ENCODE measurements around the gene NEDD4.
"Not testable (repeated sequence)": the region's sequence is repeated elsewhere in the genome, so short reads cannot be mapped to it uniquely, and the experiment has no call there.

Gene NEDD4

DNA sequence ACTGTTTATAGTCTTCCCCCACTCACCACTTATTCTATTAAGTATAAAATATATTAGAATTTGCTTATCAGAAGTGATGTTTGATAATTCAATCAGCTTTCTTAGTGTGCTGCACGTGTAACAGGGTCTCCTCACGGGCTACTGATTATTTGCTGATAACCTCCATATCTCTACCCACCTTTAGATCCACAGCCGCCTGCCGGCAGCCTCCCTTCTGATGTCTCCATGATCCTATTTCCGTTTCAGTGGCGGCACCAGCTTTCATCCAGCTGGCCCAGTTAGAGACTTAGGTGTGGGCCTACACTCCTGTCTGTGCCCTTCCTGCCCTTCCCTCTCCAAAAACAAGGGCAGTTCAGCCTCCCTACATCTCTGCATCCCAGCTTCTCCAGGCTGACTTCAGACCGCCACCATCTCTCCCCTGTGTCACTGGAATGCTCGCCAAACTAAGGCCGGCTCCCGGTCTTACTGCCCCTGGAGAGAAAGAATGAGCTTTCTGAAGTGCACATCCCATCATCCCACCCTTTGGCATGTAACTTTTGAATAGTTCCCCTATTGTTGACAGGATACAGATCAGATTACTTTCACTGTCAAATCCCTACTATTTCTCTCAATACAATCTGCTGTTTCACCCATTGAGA, 173.9 kb downstream of the NEDD4 start:
- H3K36me3 Mint-ChIP-seq, result no peaks in the 10 kb centered on the region
- H3K4me1 Mint-ChIP-seq, result no peaks in the 10 kb centered on the region
- H3K4me3 Mint-ChIP-seq, result no peak overlapping the region
- H3K27ac Mint-ChIP-seq, result no peak overlapping the region
- peaks cover 3% of the 10 kb centered on the region for H3K27me3 Mint-ChIP-seq
- H3K9me3 Mint-ChIP-seq, result no peaks in the 10 kb centered on the region

DNA sequence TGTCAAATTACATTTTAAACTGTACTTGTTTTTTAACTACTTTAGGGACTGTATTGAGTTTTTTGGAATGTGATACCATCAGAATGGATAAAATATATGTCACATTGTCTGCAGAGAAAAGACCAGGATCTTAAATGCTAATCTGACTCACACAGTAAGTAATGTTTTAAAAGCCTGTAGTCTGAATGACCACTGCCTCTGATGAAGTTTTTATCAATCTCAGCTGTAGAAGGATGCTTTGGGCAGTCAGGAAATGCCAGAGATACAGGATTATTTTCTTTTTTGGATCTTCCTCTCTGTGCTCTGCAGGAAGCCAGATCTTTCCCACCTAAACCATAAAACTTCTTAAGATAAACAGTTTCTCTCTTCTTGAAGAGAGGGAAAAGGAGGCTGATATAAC, 177.4 kb downstream of the NEDD4 start:
- H3K27ac Mint-ChIP-seq, result peak overlapping the region; percentile 2
- H3K36me3 Mint-ChIP-seq, result no peaks in the 10 kb centered on the region
- H3K27me3 Mint-ChIP-seq, result no peaks in the 10 kb centered on the region
- no peaks in the 10 kb centered on the region for H3K9me3 Mint-ChIP-seq
- no peak overlapping the region for H3K4me3 Mint-ChIP-seq
- H3K4me1 Mint-ChIP-seq, result no peaks in the 10 kb centered on the region

DNA sequence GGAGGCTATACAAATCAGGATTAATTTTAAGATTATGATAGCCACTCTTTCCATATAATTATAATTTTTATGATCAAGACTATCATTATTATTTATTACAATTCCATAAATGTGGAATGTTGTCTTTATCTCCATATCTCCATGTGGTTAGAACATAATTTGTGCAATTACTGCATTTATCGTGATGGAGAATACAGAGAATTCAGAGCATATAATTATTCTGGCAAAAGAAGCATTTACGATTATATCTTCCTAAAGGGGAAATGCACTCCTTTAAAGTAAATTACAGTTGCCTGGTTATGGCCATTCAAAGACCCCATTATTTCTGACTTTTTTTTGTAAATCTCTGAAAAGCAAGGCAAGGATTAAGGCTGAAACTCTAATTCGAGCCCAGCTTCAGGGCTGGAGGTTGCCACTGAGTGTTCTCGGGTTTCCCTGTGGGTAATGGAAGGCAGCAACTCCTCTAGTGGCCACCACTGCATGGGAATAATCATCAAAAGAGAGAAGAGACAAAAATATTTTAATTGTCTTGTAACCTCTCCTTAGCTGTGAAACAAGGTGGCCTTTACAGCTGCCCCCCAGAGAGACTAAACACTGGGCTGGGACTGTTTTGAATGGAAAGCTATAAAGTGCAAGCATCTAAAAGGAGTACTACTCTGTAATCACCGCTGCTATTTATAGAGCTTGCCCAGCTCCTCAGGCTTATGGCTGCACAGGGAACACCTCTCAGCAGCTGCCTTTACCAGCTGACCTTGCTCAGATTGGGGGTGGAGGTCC, 190.6 kb downstream of the NEDD4 start:
- Mint-ChIP-seq H3K27ac (no peak overlapping the region), H3K4me1 (no peaks in the 10 kb centered on the region), H3K4me3 (no peak overlapping the region), H3K9me3 (no peaks in the 10 kb centered on the region), H3K36me3 (no peaks in the 10 kb centered on the region), H3K27me3 (peaks cover 16% of the 10 kb centered on the region)

DNA sequence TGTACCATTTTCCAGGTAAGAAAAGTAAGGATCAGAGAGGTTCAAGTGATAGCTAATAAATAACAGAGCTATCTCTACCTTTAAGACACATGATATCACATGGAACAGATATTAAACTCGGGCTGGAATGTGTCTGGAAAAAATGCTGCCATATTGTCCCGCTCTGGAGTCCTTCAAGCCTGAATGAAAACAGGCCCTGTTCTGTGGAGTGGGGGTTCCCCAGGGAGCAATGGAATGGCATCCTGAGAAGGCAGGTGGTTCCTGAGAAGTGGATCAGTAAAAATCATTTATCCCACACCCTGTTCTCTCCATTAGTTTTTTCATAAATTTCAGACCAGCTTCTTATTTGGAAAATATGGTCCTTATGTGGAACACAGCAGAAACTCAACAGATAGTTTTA, 193.2 kb downstream of the NEDD4 start:
- Mint-ChIP-seq H3K27me3 (peaks cover 19% of the 10 kb centered on the region), H3K4me1 (no peaks in the 10 kb centered on the region), H3K27ac (no peak overlapping the region), H3K36me3 (no peaks in the 10 kb centered on the region), H3K9me3 (no peaks in the 10 kb centered on the region), H3K4me3 (no peak overlapping the region)

DNA sequence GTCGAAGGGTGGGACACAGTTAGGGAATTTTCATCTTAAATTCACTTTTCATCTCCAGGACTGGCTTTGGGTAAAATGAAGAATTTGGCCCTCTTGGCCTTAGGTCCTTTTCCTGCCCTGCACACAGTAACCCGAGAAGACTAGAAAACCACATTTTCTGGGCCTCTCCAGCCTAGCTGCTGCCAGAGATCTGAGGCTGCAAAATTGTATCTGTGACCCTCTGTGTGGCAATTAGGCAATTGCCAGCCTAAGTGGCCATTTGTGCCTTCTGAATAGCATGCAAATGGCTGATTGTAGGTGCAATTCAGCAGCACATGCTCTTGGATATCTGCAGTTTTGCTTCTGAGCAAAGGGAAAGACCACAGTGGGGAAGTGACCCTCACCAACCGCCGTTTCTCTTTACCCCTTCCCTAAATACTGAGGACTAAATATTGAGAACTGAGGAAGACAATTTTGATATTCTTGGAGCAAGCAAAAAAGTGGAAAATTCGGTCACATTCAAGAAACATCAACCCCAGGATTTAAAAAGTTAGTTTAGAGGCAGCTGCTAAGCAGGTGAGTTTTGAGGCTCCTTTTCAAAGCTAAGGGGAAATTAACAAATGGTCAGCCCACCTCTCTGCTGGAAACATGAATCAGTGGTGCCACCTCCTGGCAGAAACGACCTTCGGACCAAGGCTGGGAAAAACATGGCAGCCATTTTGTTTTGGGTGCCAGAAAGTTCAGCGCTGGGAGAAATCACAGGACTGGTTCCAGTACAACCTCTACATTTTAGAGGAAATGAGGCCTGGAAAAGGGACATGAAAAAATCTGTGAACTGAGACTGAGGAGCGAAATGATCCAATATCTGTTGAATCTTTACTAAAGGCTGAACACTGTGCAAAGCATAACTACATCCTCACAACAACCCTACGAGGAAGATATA, 193.9 kb downstream of the NEDD4 start:
- H3K36me3 Mint-ChIP-seq, result no peaks in the 10 kb centered on the region
- no peak overlapping the region for H3K27ac Mint-ChIP-seq
- peaks cover 17% of the 10 kb centered on the region for H3K27me3 Mint-ChIP-seq
- no peak overlapping the region for H3K4me3 Mint-ChIP-seq
- no peaks in the 10 kb centered on the region for H3K9me3 Mint-ChIP-seq
- H3K4me1 Mint-ChIP-seq, result no peaks in the 10 kb centered on the region

DNA sequence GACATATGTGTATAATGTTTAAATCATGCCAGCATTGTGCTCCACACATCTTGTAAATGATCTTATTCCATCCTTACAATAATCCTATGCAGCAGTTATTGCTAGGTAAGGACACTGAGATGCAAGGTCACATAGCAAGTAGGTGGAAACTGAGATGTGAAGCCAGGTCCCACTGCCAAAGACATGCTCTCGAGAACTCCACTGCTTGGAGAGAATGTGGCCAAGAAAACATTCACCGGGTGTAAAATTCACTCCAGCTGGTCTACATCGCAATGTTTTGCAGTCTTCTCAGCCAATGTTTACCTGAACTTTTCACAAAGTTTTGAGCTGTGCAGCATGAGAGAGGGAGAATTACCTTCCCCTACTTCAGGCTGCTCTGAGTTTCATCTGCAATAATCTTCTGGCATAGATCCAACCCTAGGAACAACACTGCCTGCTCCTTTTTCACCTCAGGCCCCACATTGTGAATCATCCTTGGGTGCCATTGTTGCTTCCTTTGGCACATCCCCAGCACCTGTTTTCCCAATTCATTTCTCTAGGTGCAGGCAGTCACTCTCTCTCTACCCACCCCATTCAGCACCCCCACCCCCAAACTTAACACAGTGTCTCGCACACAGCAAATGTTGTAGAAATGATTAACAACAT, 197.0 kb downstream of the NEDD4 start:
- Mint-ChIP-seq H3K36me3 (no peaks in the 10 kb centered on the region), H3K4me1 (no peaks in the 10 kb centered on the region), H3K9me3 (no peaks in the 10 kb centered on the region), H3K4me3 (no peak overlapping the region), H3K27ac (no peak overlapping the region), H3K27me3 (peaks cover 13% of the 10 kb centered on the region)

DNA sequence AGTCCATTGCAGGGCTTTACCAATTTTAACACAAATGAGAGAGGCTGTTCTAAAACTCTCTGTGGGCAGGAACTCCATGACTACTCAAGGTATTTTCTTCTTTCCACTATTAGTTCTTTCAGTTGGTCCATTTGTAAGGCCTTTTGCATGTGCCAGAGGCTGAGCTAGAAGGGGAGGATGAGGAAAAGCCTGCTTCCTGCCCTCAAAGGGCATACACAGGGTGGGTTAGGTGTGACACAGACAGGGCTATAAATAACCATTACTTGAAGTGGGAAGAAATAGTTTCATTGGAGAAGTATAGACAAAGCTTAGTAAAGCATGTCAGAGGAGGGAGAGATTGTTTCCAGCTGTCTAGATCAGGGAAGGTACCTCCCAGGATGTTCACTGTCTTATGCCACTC, 198.4 kb downstream of the NEDD4 start:
- Mint-ChIP-seq H3K4me3 (no peak overlapping the region), H3K4me1 (no peaks in the 10 kb centered on the region), H3K36me3 (no peaks in the 10 kb centered on the region), H3K9me3 (no peaks in the 10 kb centered on the region), H3K27me3 (peaks cover 10% of the 10 kb centered on the region), H3K27ac (no peak overlapping the region)

DNA sequence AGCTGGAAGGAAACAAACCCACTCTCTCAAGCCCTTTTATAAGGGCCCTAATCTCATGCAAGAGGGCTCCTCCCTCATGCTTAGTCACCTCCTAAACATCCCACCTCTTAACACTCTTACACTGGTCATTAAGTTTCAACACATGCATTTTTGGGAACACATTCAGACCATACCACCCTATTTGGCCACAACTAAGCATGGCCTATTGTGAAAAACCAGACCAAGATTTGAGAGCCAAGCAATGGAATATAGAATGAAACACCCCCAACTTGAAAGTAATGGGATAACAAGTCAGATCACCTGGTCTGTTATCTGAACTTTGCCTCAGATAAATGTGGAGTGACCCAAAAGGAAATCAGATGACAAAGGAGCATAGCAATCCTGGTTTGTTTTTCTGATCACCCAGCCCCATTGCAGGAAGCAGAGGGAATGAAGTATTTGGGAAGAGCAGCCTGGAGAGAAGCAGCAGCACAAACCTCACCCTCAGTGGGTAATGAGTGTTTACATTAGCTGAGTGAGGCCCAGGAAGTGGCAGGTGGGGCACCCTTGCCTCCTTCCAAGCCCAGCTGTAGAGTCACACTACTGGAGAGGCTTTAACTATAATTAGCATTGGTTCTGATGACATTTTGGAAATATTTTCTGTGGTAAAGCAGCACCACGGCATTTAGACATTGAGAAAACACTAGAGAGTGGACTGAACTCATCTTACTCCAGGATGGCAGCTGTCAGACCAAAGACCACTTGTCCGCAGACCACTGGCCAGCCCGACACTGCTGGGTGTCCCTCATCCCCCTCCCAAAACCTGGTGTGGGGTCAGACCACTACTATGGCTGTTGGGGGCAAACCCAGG, 201.6 kb downstream of the NEDD4 start:
- H3K4me3 Mint-ChIP-seq, result no peak overlapping the region
- H3K36me3 Mint-ChIP-seq, result no peaks in the 10 kb centered on the region
- H3K9me3 Mint-ChIP-seq, result no peaks in the 10 kb centered on the region
- H3K4me1 Mint-ChIP-seq, result no peaks in the 10 kb centered on the region
- no peak overlapping the region for H3K27ac Mint-ChIP-seq
- peaks cover 8% of the 10 kb centered on the region for H3K27me3 Mint-ChIP-seq

DNA sequence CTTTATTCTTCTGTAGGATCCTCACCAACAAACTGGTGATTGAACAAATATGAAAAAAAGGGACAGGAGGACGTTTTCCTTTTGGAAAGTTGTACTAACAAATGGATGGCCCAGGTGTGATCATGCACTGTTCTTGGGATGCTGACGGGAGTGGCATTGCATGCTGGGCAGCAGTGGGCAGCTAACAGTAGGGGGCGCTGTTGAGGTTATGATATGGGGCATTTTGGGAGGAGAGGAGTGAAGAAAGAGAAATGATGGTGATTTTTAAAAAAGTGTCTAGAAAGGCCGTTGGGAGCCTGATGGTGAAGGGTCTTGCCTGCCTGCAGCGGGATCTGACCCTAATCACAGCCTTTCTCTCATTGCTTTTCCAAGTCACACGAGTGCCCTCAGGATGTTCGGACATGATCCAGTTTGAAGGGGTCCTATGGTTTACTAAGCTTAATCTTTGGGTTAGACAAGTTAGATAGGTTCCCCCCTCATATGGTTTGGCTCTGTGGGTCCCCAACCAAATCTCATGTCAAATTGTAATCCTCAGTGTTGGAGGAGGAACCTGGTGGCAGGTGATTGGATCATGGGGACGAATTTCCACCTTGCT, 204.2 kb downstream of the NEDD4 start:
- no peak overlapping the region for H3K27ac Mint-ChIP-seq
- H3K4me3 Mint-ChIP-seq, result no peak overlapping the region
- H3K9me3 Mint-ChIP-seq, result no peaks in the 10 kb centered on the region
- H3K36me3 Mint-ChIP-seq, result no peaks in the 10 kb centered on the region
- no peaks in the 10 kb centered on the region for H3K4me1 Mint-ChIP-seq
- peaks cover 2% of the 10 kb centered on the region for H3K27me3 Mint-ChIP-seq

DNA sequence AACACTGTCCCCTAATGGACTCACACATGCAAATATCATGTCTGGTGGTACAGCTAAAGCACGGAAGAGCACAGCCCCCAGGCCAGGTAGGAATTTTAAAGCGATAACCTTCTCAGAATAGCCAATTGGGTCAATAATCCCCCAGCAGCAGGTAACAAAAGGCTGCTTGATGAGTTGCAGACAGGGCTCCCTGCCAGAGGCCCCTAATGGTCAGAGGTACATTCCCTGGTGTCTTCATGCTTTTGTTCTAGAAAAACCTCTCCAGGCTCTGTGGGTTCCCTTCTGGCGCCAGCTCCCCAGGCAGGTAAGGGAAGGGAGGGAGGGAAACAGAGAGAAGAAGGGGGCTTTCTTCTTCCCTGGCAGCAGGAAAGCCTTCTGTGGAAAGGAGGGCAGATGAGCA, 207.1 kb downstream of the NEDD4 start:
- Mint-ChIP-seq H3K9me3 (no peaks in the 10 kb centered on the region), H3K36me3 (no peaks in the 10 kb centered on the region), H3K4me3 (no peak overlapping the region), H3K27ac (no peak overlapping the region), H3K27me3 (peaks cover 2% of the 10 kb centered on the region), H3K4me1 (no peaks in the 10 kb centered on the region)

DNA sequence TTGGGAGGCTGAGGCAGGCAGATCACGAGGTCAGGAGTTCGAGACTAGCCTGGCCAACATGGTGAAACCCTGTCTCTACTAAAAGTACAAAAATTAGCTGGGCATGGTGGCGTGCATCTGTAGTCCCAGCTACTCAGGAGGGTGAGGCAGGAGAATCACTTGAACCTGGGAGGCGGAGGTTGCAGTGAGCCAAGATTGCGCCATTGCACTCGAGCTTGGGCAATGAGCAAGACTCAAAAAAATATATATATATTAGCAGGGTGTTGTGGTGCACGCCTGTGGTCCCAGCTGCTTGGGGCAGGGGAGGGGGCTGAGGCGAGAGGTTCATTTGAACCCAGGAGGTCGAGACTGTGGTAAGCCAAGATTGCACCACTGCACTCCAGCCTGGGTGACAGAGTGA, 207.8 kb downstream of the NEDD4 start:
- H3K27ac Mint-ChIP-seq, H3K27me3 Mint-ChIP-seq, H3K4me3 Mint-ChIP-seq, H3K9me3 Mint-ChIP-seq, H3K4me1 Mint-ChIP-seq, H3K36me3 Mint-ChIP-seq: not testable (repeated sequence)

DNA sequence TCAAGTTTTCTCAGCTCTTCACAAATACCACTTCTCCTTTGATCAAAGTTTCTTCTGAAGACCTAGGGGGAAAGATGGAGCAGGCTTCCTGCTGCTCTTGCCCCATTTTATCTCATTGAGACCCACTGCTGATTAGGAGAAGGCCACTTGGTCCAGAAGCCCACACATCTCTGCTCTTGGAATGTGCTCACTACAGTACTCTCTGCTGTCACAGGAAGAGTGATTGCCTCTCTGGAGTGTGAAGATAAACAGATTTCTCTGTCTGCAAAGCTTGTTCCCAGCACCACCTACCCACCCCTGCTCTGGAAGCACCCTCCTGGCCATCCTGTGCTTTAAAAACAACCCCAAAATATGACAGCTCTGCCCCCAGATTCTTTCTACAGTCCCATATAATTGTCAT, 209.1 kb downstream of the NEDD4 start:
- Mint-ChIP-seq H3K27ac (no peak overlapping the region), H3K4me3 (no peak overlapping the region), H3K36me3 (no peaks in the 10 kb centered on the region), H3K27me3 (peaks cover 4% of the 10 kb centered on the region), H3K4me1 (no peaks in the 10 kb centered on the region), H3K9me3 (no peaks in the 10 kb centered on the region)

DNA sequence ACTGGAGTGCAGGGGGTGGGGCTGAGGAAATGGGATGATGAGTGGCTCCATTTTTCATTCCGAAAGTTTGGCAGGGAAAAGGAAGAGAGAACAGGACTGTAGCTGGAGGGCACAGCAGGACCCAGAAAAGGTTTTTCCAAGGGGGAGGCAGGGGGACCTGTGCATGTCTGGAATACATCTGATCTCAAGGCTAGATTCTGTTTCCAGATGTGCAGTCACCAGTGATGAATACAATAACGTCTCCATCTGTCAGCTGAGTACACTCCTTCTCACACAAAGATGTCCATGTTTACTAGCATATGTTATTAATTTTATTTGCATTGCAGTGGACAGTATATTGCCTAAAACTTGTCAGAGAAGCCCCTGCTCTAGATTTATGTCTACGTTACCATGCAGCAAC, 210.5 kb downstream of the NEDD4 start:
- Mint-ChIP-seq H3K27ac (no peak overlapping the region), H3K9me3 (no peaks in the 10 kb centered on the region), H3K27me3 (peaks cover 5% of the 10 kb centered on the region), H3K36me3 (no peaks in the 10 kb centered on the region), H3K4me1 (no peaks in the 10 kb centered on the region), H3K4me3 (no peak overlapping the region)

DNA sequence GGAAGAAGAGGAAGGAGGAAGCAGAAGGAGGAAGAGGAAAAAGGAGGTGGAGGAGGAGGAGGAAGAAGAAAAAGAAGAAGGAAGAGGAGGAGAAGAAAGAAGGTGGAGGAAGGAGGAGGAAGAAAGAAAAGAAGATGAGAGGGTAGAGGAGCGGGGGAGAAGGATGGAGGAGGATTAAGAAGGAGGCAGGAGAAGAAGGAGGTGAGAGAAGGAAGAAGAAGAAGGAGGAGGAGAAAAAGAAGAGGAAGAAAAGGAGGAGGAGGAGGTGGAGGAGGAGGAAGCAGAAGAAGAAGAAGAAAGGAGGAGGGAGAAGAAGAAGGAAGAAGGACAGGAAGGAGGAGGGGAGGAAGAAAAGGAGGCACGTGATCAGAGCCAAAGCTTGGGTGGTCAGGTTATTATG, 213.1 kb downstream of the NEDD4 start:
- H3K27ac Mint-ChIP-seq, result no peak overlapping the region
- H3K27me3 Mint-ChIP-seq, result peaks cover 3% of the 10 kb centered on the region
- H3K9me3 Mint-ChIP-seq, result no peaks in the 10 kb centered on the region
- no peak overlapping the region for H3K4me3 Mint-ChIP-seq
- no peaks in the 10 kb centered on the region for H3K4me1 Mint-ChIP-seq
- no peaks in the 10 kb centered on the region for H3K36me3 Mint-ChIP-seq

Data from activated naive CD4-positive, alpha-beta T cell treated with anti-CD3 and anti-CD28 coated beads, Interleukin-2, amount 50 U/mL, for 24 hours (primary cell).